GM12872 (cell line): ENCODE measurements around the gene PCDHGA5.

ENCODE experiments used
- CTCF ChIP-seq: IDR thresholded peaks from 3 replicates; pipeline ENCODE4 v1.5.1; 2011; ENCODE audit warnings: low read depth, mild to moderate bottlenecking, low read length, moderate library complexity; ENCODE audit not compliant: insufficient read depth

Gene PCDHGA5

GRCh38 chr5:141363952-141364660 is at the start of gene PCDHGA5:
TSS of gene PCDHGA5 (plus strand) at chr5:141364162. CDS start at chr5:141364331, 169 bp downstream.
- TF ChIP-seq CTCF: no peak

GRCh38 chr5:141319202-141319601 is 44.8 kb upstream of the PCDHGA5 start:
- TF ChIP-seq CTCF: no peak

GRCh38 chr5:141319699-141320098 is 44.3 kb upstream of the PCDHGA5 start:
- no peak for TF ChIP-seq CTCF

GRCh38 chr5:141320225-141321169 is 43.5 kb upstream of the PCDHGA5 start, which contains the start of gene TAF7:
TSS of gene TAF7 (minus strand) at chr5:141320784. CDS start at chr5:141320044, 740 bp downstream.
- peak; percentile 88 for TF ChIP-seq CTCF

GRCh38 chr5:141322261-141322660 is 41.7 kb upstream of the PCDHGA5 start:
- no peak for TF ChIP-seq CTCF

- TF ChIP-seq CTCF: peak; percentile 61; the same call in 2 of the 3 replicates
Observed at GRCh38 chr5:141326088-141326854, 37.7 kb upstream of the PCDHGA5 start.
